Endothelial cell (in vitro differentiated cells): Measurements from ENCODE around the gene TMEM208. TPM values are rescaled to one million over a fixed set of nuclear protein-coding genes. Genes with fewer than 3 reads are reported as not detected.

Experiments used
- DNase-seq: peaks from one replicate; pipeline ENCODE4 v3.0.0; 2021; ENCODE audit warnings: low spot score
- H3K27ac Mint-ChIP-seq: one replicate; pipeline ENCODE4 v1.8.0; 2021; ENCODE audit warnings: mixed read lengths, inconsistent platforms; ENCODE audit not compliant: unreplicated experiment
- H3K27me3 Mint-ChIP-seq: one replicate; pipeline ENCODE4 v1.8.0; 2021; ENCODE audit warnings: mild to moderate bottlenecking, moderate library complexity, mixed read lengths, inconsistent platforms; ENCODE audit not compliant: unreplicated experiment
- H3K36me3 Mint-ChIP-seq: one replicate; pipeline ENCODE4 v1.8.0; 2021; ENCODE audit warnings: mild to moderate bottlenecking, low read depth, mixed read lengths, inconsistent platforms; ENCODE audit not compliant: unreplicated experiment
- H3K4me1 Mint-ChIP-seq: one replicate; pipeline ENCODE4 v1.8.0; 2021; ENCODE audit warnings: mild to moderate bottlenecking, mixed read lengths, inconsistent platforms; ENCODE audit not compliant: unreplicated experiment
- H3K4me3 Mint-ChIP-seq: one replicate; pipeline ENCODE4 v1.8.0; 2021; ENCODE audit warnings: mild to moderate bottlenecking, mixed read lengths, inconsistent platforms; ENCODE audit not compliant: unreplicated experiment
- H3K9me3 Mint-ChIP-seq: one replicate; pipeline ENCODE4 v1.8.0; 2021; ENCODE audit warnings: mixed read lengths, inconsistent platforms; ENCODE audit not compliant: unreplicated experiment
- total RNA-seq: library from RNA; stranded (reverse); fragmentation: NEBNext Ultra II Directional; extraction: Animal tissue kit (Norgen Biotek cat#: 25700); gene quantifications from one replicate; pipeline ENCODE4 v1.2.1, GENCODE V29; 2021; ENCODE audit not compliant: unreplicated experiment
- TF ChIP-seq, protein P1 (sequence below): fragments of 200-600 bp; sonication (generic); IDR thresholded peaks from one replicate; pipeline ENCODE4 v1.5.0; 2021; ENCODE audit warnings: antibody characterized with exemption; ENCODE audit not compliant: unreplicated experiment

The TMEM208 gene
- total RNA-seq, 1 donor from 2014 or later, result 33.6 TPM

DNA sequence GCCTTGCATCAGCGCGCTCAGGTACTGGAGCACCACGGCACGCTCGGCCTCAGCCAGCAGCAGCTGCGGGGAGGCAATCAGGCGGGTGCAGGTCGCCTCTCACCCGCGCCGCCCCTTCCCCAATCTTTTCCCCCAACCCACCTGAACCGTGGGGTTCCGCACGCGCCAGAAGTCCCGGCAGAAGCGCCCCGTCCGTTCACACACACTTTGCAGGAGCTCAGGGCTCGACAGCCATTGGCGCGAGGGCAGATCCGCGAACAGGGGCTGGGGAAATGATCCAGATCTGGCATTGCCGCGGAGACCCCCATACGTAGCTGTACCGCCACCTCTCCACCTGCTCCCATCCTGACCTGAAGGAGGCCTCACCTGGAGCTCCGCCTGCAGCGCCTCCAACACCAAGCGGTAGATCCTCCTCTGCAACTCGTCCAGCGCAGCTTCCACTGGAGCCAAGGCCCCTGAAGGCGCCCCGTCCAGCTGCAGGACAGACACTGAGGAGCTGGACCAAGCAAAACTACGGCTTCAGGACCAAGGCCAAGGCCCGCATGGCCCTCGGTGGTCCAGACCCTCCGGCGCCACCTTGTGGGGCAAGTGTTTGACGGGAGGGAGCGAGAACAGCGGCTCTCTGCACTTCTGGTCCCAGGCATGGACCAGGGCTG, 41.8 kb upstream of the TMEM208 start:
- H3K36me3 Mint-ChIP-seq, result peaks cover 6% of the 10 kb centered on the region
- H3K27me3 Mint-ChIP-seq, result peaks cover 6% of the 10 kb centered on the region
- no peaks in the 10 kb centered on the region for H3K9me3 Mint-ChIP-seq
- TF ChIP-seq, protein P1, sequence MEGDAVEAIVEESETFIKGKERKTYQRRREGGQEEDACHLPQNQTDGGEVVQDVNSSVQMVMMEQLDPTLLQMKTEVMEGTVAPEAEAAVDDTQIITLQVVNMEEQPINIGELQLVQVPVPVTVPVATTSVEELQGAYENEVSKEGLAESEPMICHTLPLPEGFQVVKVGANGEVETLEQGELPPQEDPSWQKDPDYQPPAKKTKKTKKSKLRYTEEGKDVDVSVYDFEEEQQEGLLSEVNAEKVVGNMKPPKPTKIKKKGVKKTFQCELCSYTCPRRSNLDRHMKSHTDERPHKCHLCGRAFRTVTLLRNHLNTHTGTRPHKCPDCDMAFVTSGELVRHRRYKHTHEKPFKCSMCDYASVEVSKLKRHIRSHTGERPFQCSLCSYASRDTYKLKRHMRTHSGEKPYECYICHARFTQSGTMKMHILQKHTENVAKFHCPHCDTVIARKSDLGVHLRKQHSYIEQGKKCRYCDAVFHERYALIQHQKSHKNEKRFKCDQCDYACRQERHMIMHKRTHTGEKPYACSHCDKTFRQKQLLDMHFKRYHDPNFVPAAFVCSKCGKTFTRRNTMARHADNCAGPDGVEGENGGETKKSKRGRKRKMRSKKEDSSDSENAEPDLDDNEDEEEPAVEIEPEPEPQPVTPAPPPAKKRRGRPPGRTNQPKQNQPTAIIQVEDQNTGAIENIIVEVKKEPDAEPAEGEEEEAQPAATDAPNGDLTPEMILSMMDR, result peak; percentile 68
- peak overlapping the region; percentile 80 for H3K27ac Mint-ChIP-seq
- H3K4me3 Mint-ChIP-seq, result peak overlapping the region; percentile 88
- H3K4me1 Mint-ChIP-seq, result peaks cover 27% of the 10 kb centered on the region
- DNase-seq, result peak; percentile 99

DNA sequence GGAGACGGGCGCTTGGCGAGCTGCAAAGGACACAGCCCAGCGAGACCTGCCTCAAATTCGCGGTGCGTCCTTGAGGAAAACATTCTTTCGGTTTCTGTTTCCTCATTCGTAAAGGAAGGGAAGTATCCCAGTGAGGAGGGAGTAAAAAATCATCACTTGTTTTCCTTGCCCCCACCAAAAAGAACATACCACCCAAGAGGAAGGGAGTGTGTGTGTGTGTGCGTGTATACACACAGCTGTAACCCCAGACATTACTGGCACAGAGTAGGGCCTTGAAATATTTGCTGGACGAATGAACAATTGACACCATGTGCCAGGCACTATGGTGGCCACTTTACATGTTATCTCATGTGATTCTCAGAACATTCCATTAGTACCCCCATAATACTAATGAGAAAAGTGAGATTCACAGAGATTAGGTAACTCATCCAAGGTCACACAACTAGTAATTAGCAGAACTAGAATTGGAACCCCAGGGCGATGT, 41.2 kb upstream of the TMEM208 start:
- H3K4me3 Mint-ChIP-seq, result peak overlapping the region; percentile 88
- no peaks in the 10 kb centered on the region for H3K9me3 Mint-ChIP-seq
- H3K27ac Mint-ChIP-seq, result no peak overlapping the region
- H3K36me3 Mint-ChIP-seq, result peaks cover 6% of the 10 kb centered on the region
- peaks cover 6% of the 10 kb centered on the region for H3K27me3 Mint-ChIP-seq
- no peak for DNase-seq
- H3K4me1 Mint-ChIP-seq, result peaks cover 32% of the 10 kb centered on the region
- TF ChIP-seq, protein P1, result no peak

DNA sequence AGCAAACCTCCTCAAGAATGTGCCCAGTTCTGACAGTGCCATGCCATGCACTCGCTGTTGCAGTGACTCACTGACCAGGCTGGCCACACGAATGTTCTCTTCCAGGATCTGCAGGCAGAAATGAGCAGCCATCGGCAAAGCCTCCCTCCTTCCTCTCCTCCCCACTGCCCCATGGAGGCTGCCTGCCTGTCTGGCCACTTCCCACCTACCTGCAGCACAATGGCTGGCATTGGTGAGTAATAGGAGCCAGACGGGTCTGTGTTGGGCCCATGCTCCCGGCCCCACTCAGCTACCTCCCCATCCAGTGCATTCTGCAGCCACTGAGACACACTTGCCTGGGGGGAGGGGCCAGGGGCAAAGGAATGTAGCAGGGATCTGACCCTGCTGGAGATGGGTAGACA, 40.4 kb upstream of the TMEM208 start:
- TF ChIP-seq, protein P1, result no peak
- Mint-ChIP-seq H3K9me3 (no peaks in the 10 kb centered on the region), H3K27me3 (peaks cover 10% of the 10 kb centered on the region), H3K36me3 (peaks cover 6% of the 10 kb centered on the region), H3K4me1 (peaks cover 39% of the 10 kb centered on the region), H3K27ac (no peak overlapping the region), H3K4me3 (peak overlapping the region; percentile 37)
- DNase-seq, result no peak

DNA sequence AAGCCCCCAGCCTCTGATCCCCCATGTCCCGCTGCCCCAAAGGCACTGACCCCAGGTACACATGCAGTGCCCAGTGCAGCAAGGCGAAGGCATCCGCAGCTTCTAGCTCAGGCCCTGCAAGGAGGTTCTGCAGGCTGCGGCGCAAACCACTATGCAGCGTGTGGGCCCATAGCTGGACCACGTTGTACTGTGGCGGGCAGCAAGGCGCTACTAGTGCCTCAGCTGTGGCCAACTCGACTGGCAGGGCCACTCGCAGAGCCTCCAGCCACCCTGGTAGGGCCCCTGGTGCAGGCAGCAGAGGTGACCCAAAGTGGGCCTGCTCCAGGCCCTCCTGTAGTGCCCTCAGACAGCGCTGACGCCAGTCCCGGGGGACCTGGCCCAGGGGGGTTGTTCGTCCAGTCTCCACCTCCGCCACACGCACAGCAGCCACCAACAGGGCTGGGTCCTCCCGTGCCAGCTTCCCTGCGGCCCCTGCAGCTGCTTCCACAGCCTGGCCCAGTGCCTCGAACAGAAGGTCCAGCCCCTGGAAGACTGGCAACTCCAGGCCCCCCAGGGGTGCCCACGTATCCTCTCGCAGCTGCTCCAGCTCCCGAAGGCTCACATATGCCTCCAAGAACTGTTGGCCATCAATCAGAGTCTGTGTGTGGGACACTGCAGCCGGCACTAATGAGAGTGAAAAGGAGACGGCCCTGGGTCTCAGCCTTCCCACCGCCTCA, 39.6 kb upstream of the TMEM208 start:
- Mint-ChIP-seq H3K4me3 (no peak overlapping the region), H3K4me1 (peaks cover 42% of the 10 kb centered on the region), H3K36me3 (peaks cover 6% of the 10 kb centered on the region), H3K9me3 (no peaks in the 10 kb centered on the region), H3K27me3 (peaks cover 12% of the 10 kb centered on the region), H3K27ac (no peak overlapping the region)
- TF ChIP-seq, protein P1, result no peak
- DNase-seq, result no peak

DNA sequence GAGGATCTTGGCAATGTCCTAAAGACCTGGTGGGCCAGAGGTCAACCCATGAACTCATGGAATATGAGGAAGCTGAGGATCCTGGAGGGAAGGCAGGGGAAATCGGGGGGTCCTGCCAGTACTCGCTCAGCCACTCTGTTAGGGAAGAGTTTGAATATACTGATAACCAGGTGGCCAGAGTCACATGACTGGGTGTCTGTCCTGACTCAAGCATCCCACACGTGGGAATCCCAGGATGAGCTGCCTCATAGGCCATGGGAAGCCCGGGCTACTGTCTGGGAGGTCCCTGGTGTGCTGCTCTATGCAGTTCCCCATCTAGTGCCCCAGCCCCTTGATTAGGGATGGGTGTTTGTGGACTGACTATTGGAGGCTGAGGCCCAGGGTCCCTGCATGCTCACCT, 38.6 kb upstream of the TMEM208 start:
- no peak for DNase-seq
- H3K9me3 Mint-ChIP-seq, result no peaks in the 10 kb centered on the region
- H3K27ac Mint-ChIP-seq, result no peak overlapping the region
- peaks cover 12% of the 10 kb centered on the region for H3K36me3 Mint-ChIP-seq
- peaks cover 15% of the 10 kb centered on the region for H3K27me3 Mint-ChIP-seq
- peak overlapping the region; percentile 71 for H3K4me3 Mint-ChIP-seq
- TF ChIP-seq, protein P1, result no peak
- peaks cover 49% of the 10 kb centered on the region for H3K4me1 Mint-ChIP-seq
